HCT116 (cell line): Measurements from ENCODE around the gene COLEC11. TPM values are rescaled to one million over a fixed set of nuclear protein-coding genes. Genes with fewer than 3 reads are reported as not detected.

Source experiments
- ATAC-seq: fragments of 200-7000 bp; cut with Tn5 transposase; 2 replicates; pipeline ENCODE4 v1.9.1; 2020; ENCODE audit warnings: mild to moderate bottlenecking, moderate library complexity
- BruUV-seq: library from RNA; stranded (reverse); fragments of 400-500 nt; replicated peaks from 2 replicates; lab custom pipeline; 2021; lab: Mats Ljungman, UMichigan
- CTCF ChIA-PET: fragments of 300-600 bp; sonication (Branson Sonifier 250); formaldehyde crosslinking; loops from one replicate; lab custom pipeline; 2021; ENCODE audit warnings: antibody characterized with exemption; lab: Charles Lee
- POLR2A ChIA-PET: fragments of 300-600, 350-600 bp; sonication (Branson Sonifier 250); formaldehyde crosslinking; loops from one replicate; lab custom pipeline; 2021; ENCODE audit warnings: antibody characterized with exemption; lab: Charles Lee
- RAD21 ChIA-PET, 2 experiments: fragments of 300-600 bp; sonication (Branson Sonifier 250); formaldehyde crosslinking; loops; one replicate each; lab custom pipeline; 2023; ENCODE audit warnings: low total read pairs in 2 of 2; ENCODE audit not compliant: uncharacterized antibody in 2 of 2, unreplicated experiment in 2 of 2, low non-redundant PET in 1 of 2; lab: Charles Lee
- DNase-seq: peaks from one replicate; pipeline ENCODE4 v3.0.0-alpha.2; 2010; ENCODE audit warnings: low read depth, low spot score
- H2AFZ ChIP-seq: fragments of 200-600 bp; shearing (Covaris generic), sonication (generic); 2 replicates; pipeline ENCODE4 v1.6.1; 2017; ENCODE audit warnings: low read depth, mixed run types, mixed read lengths, antibody characterized with exemption, low read length; ENCODE audit not compliant: poor library complexity, severe bottlenecking
- H3K27ac ChIP-seq: 2 replicates; pipeline ENCODE4 v1.5.1; 2012; ENCODE audit warnings: low read depth, low read length
- H3K27me3 ChIP-seq: fragments of 200-600 bp; sonication (generic); 2 replicates; pipeline ENCODE4 v1.6.1; 2016; ENCODE audit warnings: mixed run types, low read length, mixed read lengths; ENCODE audit not compliant: insufficient read depth
- H3K36me3 ChIP-seq, 2 experiments: fragments of 200-500 bp in 1 of 2; fragments of 200-600 bp in 1 of 2; sonication (Bioruptor generic) in 1 of 2; sonication (generic) in 1 of 2; 2 replicates each; pipeline versions ENCODE4 v1.5.1 to v1.6.1; 2014 to 2016; ENCODE audit warnings: low read length in 2 of 2, inconsistent platforms in 1 of 2, mixed read lengths in 1 of 2, mixed run types in 1 of 2; ENCODE audit not compliant: insufficient read depth in 2 of 2, control insufficient read depth in 1 of 2
- H3K4me1 ChIP-seq, 2 experiments: fragments of 200-600 bp in 1 of 2; sonication (generic) in 1 of 2; 2 replicates each; pipeline versions ENCODE4 v1.5.1 to v1.6.1; 2012 to 2017; ENCODE audit warnings: low read length in 2 of 2, inconsistent platforms in 1 of 2, mild to moderate bottlenecking in 1 of 2, mixed read lengths in 1 of 2, mixed run types in 1 of 2, moderate library complexity in 1 of 2; ENCODE audit not compliant: insufficient read depth in 2 of 2, control insufficient read depth in 1 of 2
- H3K4me2 ChIP-seq: fragments of 200-600 bp; sonication (generic); 2 replicates; pipeline ENCODE4 v1.6.1; 2017; ENCODE audit warnings: mixed run types, low read length, mixed read lengths
- H3K4me3 ChIP-seq, 2 experiments: fragments of 200-600 bp in 1 of 2; sonication (generic) in 1 of 2; replicated peaks in 1 of 2; 2 replicates each; pipeline ENCODE4 v1.5.1; 2011 to 2016; ENCODE audit warnings: low read length in 2 of 2, control low read depth in 1 of 2, low read depth in 1 of 2, mild to moderate bottlenecking in 1 of 2, mixed read lengths in 1 of 2, mixed run types in 1 of 2
- H3K79me2 ChIP-seq: fragments of 200-600 bp; sonication (generic); 2 replicates; pipeline ENCODE4 v1.6.1; 2017; ENCODE audit warnings: mild to moderate bottlenecking, mixed run types, low read length, moderate library complexity, mixed read lengths; ENCODE audit not compliant: insufficient read depth
- H3K9ac ChIP-seq: fragments of 200-600 bp; sonication (generic); 2 replicates; pipeline ENCODE4 v1.6.1; 2016; ENCODE audit warnings: low read length, mixed read lengths
- H3K9me2 ChIP-seq: fragments of 200-600 bp; sonication (generic), shearing (Covaris generic); 2 replicates; pipeline ENCODE4 v1.6.1; 2017; ENCODE audit warnings: mixed run types, mild to moderate bottlenecking, moderate library complexity; ENCODE audit not compliant: insufficient read depth
- H3K9me3 ChIP-seq, 2 experiments: fragments of 200-500 bp in 1 of 2; fragments of 200-600 bp in 1 of 2; sonication (Bioruptor generic) in 1 of 2; sonication (generic) in 1 of 2; 2 replicates each; pipeline ENCODE4 v1.6.1; 2014 to 2017; ENCODE audit warnings: low read length in 2 of 2, mixed read lengths in 2 of 2, inconsistent platforms in 1 of 2, low read depth in 1 of 2, mild to moderate bottlenecking in 1 of 2, mixed run types in 1 of 2, moderate library complexity in 1 of 2; ENCODE audit not compliant: control insufficient read depth in 1 of 2, insufficient read depth in 1 of 2
- H4K20me1 ChIP-seq: fragments of 200-600 bp; sonication (generic), shearing (Covaris generic); 2 replicates; pipeline ENCODE4 v1.6.1; 2017; ENCODE audit warnings: mixed run types, mild to moderate bottlenecking, moderate library complexity; ENCODE audit not compliant: insufficient read depth
- ATF3 ChIP-seq: IDR thresholded peaks from 2 replicates; pipeline ENCODE4 v1.6.1; 2012
- CBX3 ChIP-seq: IDR thresholded peaks from 2 replicates; pipeline ENCODE4 v1.6.1; 2012; ENCODE audit warnings: low read depth
- CEBPB ChIP-seq: IDR thresholded peaks from 2 replicates; pipeline ENCODE4 v1.6.1; 2012; ENCODE audit warnings: low read depth
- CTCF ChIP-seq, 3 experiments: fragments of 200-600 bp in 1 of 3; sonication (generic) in 1 of 3; IDR thresholded peaks in 2 of 3; conservative IDR thresholded peaks in 1 of 3; 2 replicates each; pipeline ENCODE4 v1.5.1; 2012 to 2017; ENCODE audit warnings: low read depth in 2 of 3, low read length in 2 of 3, antibody characterized with exemption in 1 of 3, borderline replicate concordance in 1 of 3, control low read depth in 1 of 3, mild to moderate bottlenecking in 1 of 3, mixed read lengths in 1 of 3, mixed run types in 1 of 3, moderate library complexity in 1 of 3; ENCODE audit not compliant: insufficient read depth in 1 of 3
- EGR1 ChIP-seq: IDR thresholded peaks from 2 replicates; pipeline ENCODE4 v1.6.1; 2012; ENCODE audit warnings: low read depth
- FOSL1 ChIP-seq: IDR thresholded peaks from 2 replicates; pipeline ENCODE4 v1.6.1; 2012; ENCODE audit warnings: low read depth
- JUND ChIP-seq: IDR thresholded peaks from 2 replicates; pipeline ENCODE4 v1.6.1; 2012
- MAX ChIP-seq: IDR thresholded peaks from 2 replicates; pipeline ENCODE4 v1.6.1; 2012
- POLR2A ChIP-seq: IDR thresholded peaks from 2 replicates; pipeline ENCODE4 v1.7.0; 2011; ENCODE audit warnings: borderline replicate concordance; ENCODE audit not compliant: insufficient read depth, insufficient read length; ENCODE audit errors: extremely low read depth
- POLR2AphosphoS5 ChIP-seq: IDR thresholded peaks from 2 replicates; pipeline ENCODE4 v1.6.1; 2011; ENCODE audit warnings: mild to moderate bottlenecking, low read depth, low read length, moderate library complexity
- RAD21 ChIP-seq: IDR thresholded peaks from 2 replicates; pipeline ENCODE4 v1.6.1; 2012; ENCODE audit warnings: low read depth, mild to moderate bottlenecking
- REST ChIP-seq: IDR thresholded peaks from 2 replicates; pipeline ENCODE4 v1.6.1; 2012; ENCODE audit warnings: low read depth
- SIN3A ChIP-seq: IDR thresholded peaks from 2 replicates; pipeline ENCODE4 v1.6.1; 2012; ENCODE audit warnings: low read depth
- SP1 ChIP-seq: IDR thresholded peaks from 2 replicates; pipeline ENCODE4 v1.6.1; 2012; ENCODE audit warnings: low read depth
- SRF ChIP-seq: IDR thresholded peaks from 2 replicates; pipeline ENCODE4 v1.6.1; 2012; ENCODE audit warnings: low read depth
- TCF7L2 ChIP-seq: IDR thresholded peaks from 2 replicates; pipeline ENCODE4 v1.7.0; 2011; ENCODE audit warnings: borderline replicate concordance, inconsistent platforms; ENCODE audit not compliant: insufficient read depth, insufficient read length; ENCODE audit errors: extremely low read depth
- YY1 ChIP-seq: IDR thresholded peaks from 2 replicates; pipeline ENCODE4 v1.6.1; 2011; ENCODE audit warnings: low read length, low read depth, moderate library complexity, mild to moderate bottlenecking; ENCODE audit not compliant: insufficient replicate concordance; ENCODE audit errors: extremely low read depth
- ZFX ChIP-seq: fragments of 450-650 bp; IDR thresholded peaks from 2 replicates; pipeline ENCODE4 v1.6.1; 2017
- ZNF274 ChIP-seq: fragments of 200-500 bp; sonication (Bioruptor generic); IDR thresholded peaks from 2 replicates; pipeline ENCODE4 v1.6.1; 2014; ENCODE audit warnings: mild to moderate bottlenecking, low read depth, low read length, inconsistent platforms
- intact Hi-C: fragments of 100-400 bp; cut with micrococcal nuclease; formaldehyde crosslinking; loops from 2 replicates; pipeline ENCODE4 v1.10.0; 2022
- total RNA-seq: library from RNA; stranded (reverse); gene quantifications from one replicate; pipeline ENCODE4 v1.2.1, GENCODE V29; 2021; ENCODE audit not compliant: unreplicated experiment

Gene COLEC11
- total RNA-seq, 1 experiment from 2014 or later, result 0.15 TPM

GRCh38 chr2:3651691-3652648 lies 57.1 kb downstream of the COLEC11 start:
- TF ChIP-seq ATF3, result no peak
- no peak for TF ChIP-seq SIN3A
- TF ChIP-seq JUND, result no peak
- no peak for TF ChIP-seq TCF7L2
- no peak for TF ChIP-seq POLR2AphosphoS5
- no peak for TF ChIP-seq FOSL1
- no peak for TF ChIP-seq CTCF (IDR thresholded peaks at IDR 0.05 in 2 of 3, conservative IDR thresholded peaks at IDR 0.05 in 1 of 3; ENCODE audit: borderline replicate concordance in 1 of 3, insufficient read depth in 1 of 3, low read depth in 2 of 3, low read length in 2 of 3)
- TF ChIP-seq SRF, result no peak
- no peak for TF ChIP-seq ZNF274
- TF ChIP-seq CBX3, result no peak
- TF ChIP-seq POLR2A, result no peak
- no peak for TF ChIP-seq SP1
- TF ChIP-seq ZFX, result no peak
- no peak for TF ChIP-seq RAD21
- TF ChIP-seq YY1, result no peak
- no peak for TF ChIP-seq CEBPB
- TF ChIP-seq MAX, result no peak
- TF ChIP-seq EGR1, result no peak
- no peak for TF ChIP-seq REST
- no peak overlapping the region for H3K9ac ChIP-seq
- CTCF ChIA-PET, result interaction anchor here (1.1 kb wide), 1 partner anchor 76 kb away, joined by 3 read pairs; no protein-coding TSS in a partner anchor
- no peak for ATAC-seq
- peaks cover 0 to 5% of the 10 kb centered on the region in 2 experiments; a peak in 2 of 4 replicates for H3K4me1 ChIP-seq
- intact Hi-C loops, result loop anchor here (1.0 to 10.0 kb wide), 4 partner anchors 117 to 810 kb away; no protein-coding TSS in a partner anchor
- no peaks in the 10 kb centered on the region for H3K9me3 ChIP-seq
- no peak for DNase-seq
- no peaks in the 10 kb centered on the region for H3K79me2 ChIP-seq
- H3K36me3 ChIP-seq, result no peaks in the 10 kb centered on the region
- H4K20me1 ChIP-seq, result no peaks in the 10 kb centered on the region
- no peak overlapping the region for H3K27ac ChIP-seq
- H2AFZ ChIP-seq, result no peak overlapping the region
- no peak overlapping the region for H3K4me2 ChIP-seq
- H3K4me3 ChIP-seq, result no peak overlapping the region
- BruUV-seq, result no TSS peak
- POLR2A ChIA-PET, result no interaction called here
- no peaks in the 10 kb centered on the region for H3K27me3 ChIP-seq
- RAD21 ChIA-PET, result no interaction called here
- no peaks in the 10 kb centered on the region for H3K9me2 ChIP-seq
